Parathyroid adenoma (tissue), 2 donors: ENCODE measurements around the gene GRIN2A.

Source experiments
- H2AFZ ChIP-seq: fragments of 300-600 bp; sonication (generic); one replicate; pipeline ENCODE4 v1.7.0; 2017; ENCODE audit warnings: antibody characterized with exemption, mild to moderate bottlenecking
- H3K27ac ChIP-seq: fragments of 300-600 bp; sonication (generic); one replicate; pipeline ENCODE4 v1.7.0; 2017
- H3K27me3 ChIP-seq: fragments of 300-600 bp; sonication (generic); one replicate; pipeline ENCODE4 v1.7.0; 2017; ENCODE audit warnings: low read length; ENCODE audit not compliant: control insufficient read depth, insufficient read depth
- H3K36me3 ChIP-seq: fragments of 300-600 bp; sonication (generic); one replicate; pipeline ENCODE4 v1.7.0; 2017; ENCODE audit warnings: low read length; ENCODE audit not compliant: control insufficient read depth, insufficient read depth
- H3K4me1 ChIP-seq: fragments of 300-600 bp; sonication (generic); one replicate; pipeline ENCODE4 v1.7.0; 2017; ENCODE audit warnings: control low read depth
- H3K4me2 ChIP-seq: fragments of 300-600 bp; sonication (generic); one replicate; pipeline ENCODE4 v1.7.0; 2017; ENCODE audit warnings: low read length
- H3K4me3 ChIP-seq: fragments of 300-600 bp; sonication (generic); one replicate; pipeline ENCODE4 v1.7.0; 2017; ENCODE audit warnings: low read depth, low read length
- H3K79me2 ChIP-seq: fragments of 300-600 bp; sonication (generic); one replicate; pipeline ENCODE4 v1.7.0; 2017; ENCODE audit warnings: control low read depth
- H3K9ac ChIP-seq: fragments of 300-600 bp; sonication (generic); one replicate; pipeline ENCODE4 v1.7.0; 2017; ENCODE audit warnings: mild to moderate bottlenecking
- H3K9me3 ChIP-seq: fragments of 300-600 bp; sonication (generic); one replicate; pipeline ENCODE4 v1.7.0; 2017; ENCODE audit warnings: low read length; ENCODE audit not compliant: control insufficient read depth
- CTCF ChIP-seq: fragments of 300-600 bp; sonication (generic); IDR thresholded peaks from one replicate; pipeline ENCODE4 v1.7.0; 2017; ENCODE audit warnings: antibody characterized with exemption, mild to moderate bottlenecking
- donor health status: primary hyperparathyroidism.

The GRIN2A gene

GRCh38 chr16:9852003-9852402 lies 330.2 kb downstream of the GRIN2A start:
- Histone ChIP-seq H3K36me3 (no peaks in the 10 kb centered on the region), H3K9ac (no peak overlapping the region), H3K79me2 (no peaks in the 10 kb centered on the region), H3K4me1 (no peaks in the 10 kb centered on the region), H3K27me3 (no peaks in the 10 kb centered on the region), H2AFZ (no peak overlapping the region), H3K27ac (no peak overlapping the region), H3K9me3 (no peaks in the 10 kb centered on the region), H3K4me3 (no peak overlapping the region), H3K4me2 (no peak overlapping the region)
- TF ChIP-seq CTCF = no peak

- no peak overlapping the region for H3K27ac ChIP-seq
- no peaks in the 10 kb centered on the region for H3K9me3 ChIP-seq
- no peaks in the 10 kb centered on the region for H3K27me3 ChIP-seq
- H3K4me2 ChIP-seq = no peak overlapping the region
- H3K79me2 ChIP-seq = no peaks in the 10 kb centered on the region
- TF ChIP-seq CTCF = no peak
- H3K9ac ChIP-seq = no peak overlapping the region
- no peak overlapping the region for H2AFZ ChIP-seq
- no peak overlapping the region for H3K4me3 ChIP-seq
- no peaks in the 10 kb centered on the region for H3K4me1 ChIP-seq
- H3K36me3 ChIP-seq = no peaks in the 10 kb centered on the region
These were observed 331.4 kb downstream of the GRIN2A start for GRCh38 chr16:9850817-9851216.

- Histone ChIP-seq H3K36me3 (no peaks in the 10 kb centered on the region), H3K27ac (no peak overlapping the region), H2AFZ (no peak overlapping the region), H3K79me2 (no peaks in the 10 kb centered on the region), H3K4me3 (no peak overlapping the region), H3K9ac (no peak overlapping the region), H3K4me2 (no peak overlapping the region), H3K9me3 (no peaks in the 10 kb centered on the region), H3K27me3 (no peaks in the 10 kb centered on the region), H3K4me1 (no peaks in the 10 kb centered on the region)
- TF ChIP-seq CTCF = no peak
These were observed 332.5 kb downstream of the GRIN2A start for GRCh38 chr16:9849697-9850245.

GRCh38 chr16:9847146-9847545 lies 335.1 kb downstream of the GRIN2A start:
- H3K36me3 ChIP-seq = no peaks in the 10 kb centered on the region
- no peaks in the 10 kb centered on the region for H3K4me1 ChIP-seq
- H3K79me2 ChIP-seq = no peaks in the 10 kb centered on the region
- no peak overlapping the region for H3K27ac ChIP-seq
- H3K9ac ChIP-seq = no peak overlapping the region
- H3K4me2 ChIP-seq = no peak overlapping the region
- H3K27me3 ChIP-seq = no peaks in the 10 kb centered on the region
- H3K9me3 ChIP-seq = no peaks in the 10 kb centered on the region
- no peak overlapping the region for H3K4me3 ChIP-seq
- TF ChIP-seq CTCF = no peak
- H2AFZ ChIP-seq = no peak overlapping the region

GRCh38 chr16:9846362-9847099 lies 335.7 kb downstream of the GRIN2A start:
- Histone ChIP-seq H3K27ac (no peak overlapping the region), H3K4me2 (no peak overlapping the region), H3K4me1 (no peaks in the 10 kb centered on the region), H3K4me3 (no peak overlapping the region), H3K9me3 (no peaks in the 10 kb centered on the region), H3K9ac (no peak overlapping the region), H3K79me2 (no peaks in the 10 kb centered on the region), H3K27me3 (no peaks in the 10 kb centered on the region), H3K36me3 (no peaks in the 10 kb centered on the region), H2AFZ (no peak overlapping the region)
- TF ChIP-seq CTCF = no peak
